ENCODE measurements around the gene CNIH4. TPM values are rescaled to one million over a fixed set of nuclear protein-coding genes. Genes with fewer than 3 reads are reported as not detected.
A peak's percentile ranks its signal among the peaks of the same experiment; 100 is the strongest.

CNIH4 gene
- total RNA-seq, 1 donor from 2014 or later: 52.7 TPM

DNA sequence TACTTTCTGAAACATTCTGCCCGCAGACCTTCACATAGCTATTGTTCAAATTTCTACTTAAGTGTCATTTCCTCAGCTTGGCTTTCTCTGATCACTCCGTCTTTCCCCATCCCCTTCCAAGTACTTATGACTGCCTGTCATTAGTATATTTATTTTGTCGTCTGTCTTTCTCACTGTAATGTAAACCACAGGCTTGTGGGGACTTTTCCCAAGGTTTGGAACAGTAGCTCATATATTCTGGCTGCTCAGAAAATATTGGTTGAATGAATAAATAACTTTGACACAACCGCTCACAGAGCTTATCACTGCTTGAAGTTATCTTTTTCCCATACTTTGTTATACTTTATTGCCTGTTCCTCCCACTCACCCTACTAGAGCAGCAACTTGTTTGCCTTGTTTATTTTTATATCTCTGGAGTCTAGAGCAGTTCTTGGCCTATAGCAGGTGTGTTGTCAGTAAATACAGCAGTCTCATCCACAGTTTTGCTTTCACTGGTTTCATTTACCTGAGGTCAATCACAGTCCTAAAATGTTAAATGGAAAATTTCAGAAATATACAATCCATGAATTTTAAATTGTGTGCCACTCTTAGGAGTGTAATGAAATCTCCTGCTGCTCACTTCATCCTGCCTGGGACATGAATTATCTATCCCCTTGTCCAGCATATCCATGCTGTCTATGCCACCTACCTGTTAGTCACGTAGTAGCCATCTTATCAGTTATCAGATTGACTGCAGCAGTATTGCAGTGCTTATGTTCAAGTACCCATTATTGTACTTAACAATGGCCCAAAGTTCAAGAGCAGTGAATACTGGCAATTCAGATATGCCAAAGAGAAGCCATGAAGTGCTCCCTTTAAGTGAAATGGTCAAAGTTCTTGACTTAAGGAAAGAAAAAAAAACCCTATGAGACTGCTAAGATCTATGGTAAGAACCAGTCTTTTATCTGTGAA lies 2.4 kb upstream of the CNIH4 start:
- H3K36me3 Mint-ChIP-seq (ENCODE audit: low read depth): no peaks in the 10 kb centered on the region
- TF ChIP-seq, protein P1, sequence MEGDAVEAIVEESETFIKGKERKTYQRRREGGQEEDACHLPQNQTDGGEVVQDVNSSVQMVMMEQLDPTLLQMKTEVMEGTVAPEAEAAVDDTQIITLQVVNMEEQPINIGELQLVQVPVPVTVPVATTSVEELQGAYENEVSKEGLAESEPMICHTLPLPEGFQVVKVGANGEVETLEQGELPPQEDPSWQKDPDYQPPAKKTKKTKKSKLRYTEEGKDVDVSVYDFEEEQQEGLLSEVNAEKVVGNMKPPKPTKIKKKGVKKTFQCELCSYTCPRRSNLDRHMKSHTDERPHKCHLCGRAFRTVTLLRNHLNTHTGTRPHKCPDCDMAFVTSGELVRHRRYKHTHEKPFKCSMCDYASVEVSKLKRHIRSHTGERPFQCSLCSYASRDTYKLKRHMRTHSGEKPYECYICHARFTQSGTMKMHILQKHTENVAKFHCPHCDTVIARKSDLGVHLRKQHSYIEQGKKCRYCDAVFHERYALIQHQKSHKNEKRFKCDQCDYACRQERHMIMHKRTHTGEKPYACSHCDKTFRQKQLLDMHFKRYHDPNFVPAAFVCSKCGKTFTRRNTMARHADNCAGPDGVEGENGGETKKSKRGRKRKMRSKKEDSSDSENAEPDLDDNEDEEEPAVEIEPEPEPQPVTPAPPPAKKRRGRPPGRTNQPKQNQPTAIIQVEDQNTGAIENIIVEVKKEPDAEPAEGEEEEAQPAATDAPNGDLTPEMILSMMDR (IDR thresholded peaks at IDR 0.05): no peak
- no peak overlapping the region for H3K27ac Mint-ChIP-seq (ENCODE audit: unreplicated experiment)

GRCh38 chr1:224357626-224358124 lies 996 bp downstream of the CNIH4 start:
- Mint-ChIP-seq H3K27me3 (ENCODE audit: low read depth) (no peaks in the 10 kb centered on the region), H3K27ac (ENCODE audit: unreplicated experiment) (peak overlapping the region; percentile 92), H3K4me3 (ENCODE audit: unreplicated experiment) (peak overlapping the region; percentile 88), H3K36me3 (ENCODE audit: low read depth) (peaks cover 2% of the 10 kb centered on the region), H3K4me1 (ENCODE audit: low read depth) (peaks cover 21% of the 10 kb centered on the region), H3K9me3 (ENCODE audit: low read depth) (no peaks in the 10 kb centered on the region)
- TF ChIP-seq, protein P1 (IDR thresholded peaks at IDR 0.05): peak; percentile 9
- DNase-seq (ENCODE audit: low spot score): no peak

More for the DNA sequence above, 2.4 kb upstream of the CNIH4 start:
- Mint-ChIP-seq H3K9me3 (ENCODE audit: low read depth) (no peaks in the 10 kb centered on the region), H3K27me3 (ENCODE audit: low read depth) (no peaks in the 10 kb centered on the region), H3K4me1 (ENCODE audit: low read depth) (peaks cover 20% of the 10 kb centered on the region), H3K4me3 (ENCODE audit: unreplicated experiment) (no peak overlapping the region)
- no peak for DNase-seq (ENCODE audit: low spot score)

DNA sequence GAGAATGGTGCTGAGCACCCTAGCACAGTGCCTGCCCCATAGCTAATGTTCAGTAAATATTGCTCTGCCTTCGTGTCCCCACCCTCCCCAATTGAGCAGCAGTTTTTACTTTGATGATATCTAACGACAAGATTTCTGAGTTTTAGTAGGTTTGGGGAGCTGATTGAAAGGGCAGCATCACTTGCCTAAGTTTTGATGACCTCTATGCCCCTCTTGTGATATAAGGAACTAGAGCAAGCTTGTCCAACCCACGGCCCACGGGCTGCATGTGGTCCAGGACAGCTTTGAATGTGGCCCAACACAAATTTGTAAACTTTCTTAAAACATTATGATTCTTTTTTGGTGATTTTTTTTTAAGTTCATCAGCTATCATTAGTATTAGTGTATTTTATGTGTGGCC lies 1.6 kb downstream of the CNIH4 start:
- Mint-ChIP-seq H3K36me3 (ENCODE audit: low read depth) (peaks cover 4% of the 10 kb centered on the region), H3K9me3 (ENCODE audit: low read depth) (no peaks in the 10 kb centered on the region), H3K27ac (ENCODE audit: unreplicated experiment) (peak overlapping the region; percentile 92), H3K4me3 (ENCODE audit: unreplicated experiment) (peak overlapping the region; percentile 88), H3K27me3 (ENCODE audit: low read depth) (no peaks in the 10 kb centered on the region), H3K4me1 (ENCODE audit: low read depth) (peaks cover 21% of the 10 kb centered on the region)
- TF ChIP-seq, protein P1 (IDR thresholded peaks at IDR 0.05): no peak
- no peak for DNase-seq (ENCODE audit: low spot score)

- Mint-ChIP-seq H3K4me1 (ENCODE audit: low read depth) (peaks cover 27% of the 10 kb centered on the region), H3K27me3 (ENCODE audit: low read depth) (no peaks in the 10 kb centered on the region), H3K4me3 (ENCODE audit: unreplicated experiment) (no peak overlapping the region), H3K36me3 (ENCODE audit: low read depth) (peaks cover 8% of the 10 kb centered on the region), H3K27ac (ENCODE audit: unreplicated experiment) (no peak overlapping the region), H3K9me3 (ENCODE audit: low read depth) (no peaks in the 10 kb centered on the region)
- DNase-seq (ENCODE audit: low spot score): no peak
- TF ChIP-seq, protein P1 (IDR thresholded peaks at IDR 0.05): no peak
Measured at GRCh38 chr1:224359207-224359606, 2.5 kb downstream of the CNIH4 start.

GRCh38 chr1:224368409-224368808 lies 11.7 kb downstream of the CNIH4 start:
- peaks cover 34% of the 10 kb centered on the region for H3K36me3 Mint-ChIP-seq (ENCODE audit: low read depth)
- H3K27me3 Mint-ChIP-seq (ENCODE audit: low read depth): no peaks in the 10 kb centered on the region
- H3K4me3 Mint-ChIP-seq (ENCODE audit: unreplicated experiment): no peak overlapping the region
- peaks cover 9% of the 10 kb centered on the region for H3K4me1 Mint-ChIP-seq (ENCODE audit: low read depth)
- no peaks in the 10 kb centered on the region for H3K9me3 Mint-ChIP-seq (ENCODE audit: low read depth)
- TF ChIP-seq, protein P1 (IDR thresholded peaks at IDR 0.05): no peak
- no peak for DNase-seq (ENCODE audit: low spot score)
- no peak overlapping the region for H3K27ac Mint-ChIP-seq (ENCODE audit: unreplicated experiment)
